Measurements from ENCODE around the gene PHF10. TPM values are rescaled to one million over a fixed set of nuclear protein-coding genes. Genes with fewer than 3 reads are reported as not detected.

PHF10 gene
- total RNA-seq, 1 donor from 2014 or later, result 62.9 TPM

- no peak for ATAC-seq
- DNase-seq, result no peak
- intact Hi-C loops (cut with micrococcal nuclease), result no loop called here
These were observed 31.8 kb downstream of the PHF10 start for GRCh38 chr6:169692516-169692915.

DNA sequence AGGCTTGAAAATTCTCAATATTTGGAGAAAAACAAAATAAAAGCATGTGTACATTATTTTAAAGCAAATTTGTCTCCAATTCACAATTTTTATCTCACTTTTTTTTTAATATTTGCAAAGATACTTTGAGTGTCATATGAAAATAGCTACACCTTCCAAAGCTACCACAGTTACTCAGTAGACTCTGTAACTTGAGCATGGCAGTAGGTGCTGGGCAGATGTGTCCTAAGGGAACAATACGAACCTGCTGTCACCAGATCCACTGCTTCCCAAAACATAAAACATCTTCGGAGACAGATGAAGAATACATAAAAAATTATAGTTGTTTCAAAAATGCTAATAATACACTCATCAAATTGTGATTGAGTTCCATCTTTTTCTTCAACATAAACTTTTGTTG lies 33.0 kb downstream of the PHF10 start:
- ATAC-seq (no peak), DNase-seq (no peak)
- intact Hi-C loops (cut with micrococcal nuclease), result no loop called here

- ATAC-seq, result no peak
- DNase-seq, result no peak
- intact Hi-C loops (cut with micrococcal nuclease), result no loop called here
These were observed 35.0 kb downstream of the PHF10 start for GRCh38 chr6:169689287-169689686.

GRCh38 chr6:169685860-169686259 lies 38.4 kb downstream of the PHF10 start:
- intact Hi-C loops (cut with micrococcal nuclease), result no loop called here
- DNase-seq, result no peak
- no peak for ATAC-seq

GRCh38 chr6:169684056-169684455 lies 40.2 kb downstream of the PHF10 start:
- intact Hi-C loops (cut with micrococcal nuclease), result no loop called here
- DNase-seq (no peak), ATAC-seq (no peak)

DNA sequence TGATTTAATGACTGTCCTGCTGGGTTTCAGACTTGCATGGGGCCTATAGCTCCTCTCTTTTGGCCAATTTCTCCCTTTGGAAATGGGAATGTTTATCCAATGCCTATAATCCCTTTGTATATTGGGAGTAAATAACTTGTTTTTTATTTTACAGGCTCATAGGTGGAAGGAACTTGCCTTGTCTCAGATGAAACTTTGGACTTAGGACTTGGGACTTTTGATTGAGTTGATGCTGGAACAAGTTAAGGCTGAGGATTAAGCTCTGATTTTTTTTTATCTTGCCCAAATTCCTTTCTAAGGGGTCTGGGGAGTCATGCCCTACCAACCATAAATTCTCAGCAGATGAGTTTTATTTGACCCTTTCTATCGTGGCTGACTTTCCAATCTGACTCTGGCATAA lies 46.0 kb downstream of the PHF10 start:
- DNase-seq (no peak), ATAC-seq (no peak)
- intact Hi-C loops (cut with micrococcal nuclease), result no loop called here

DNA sequence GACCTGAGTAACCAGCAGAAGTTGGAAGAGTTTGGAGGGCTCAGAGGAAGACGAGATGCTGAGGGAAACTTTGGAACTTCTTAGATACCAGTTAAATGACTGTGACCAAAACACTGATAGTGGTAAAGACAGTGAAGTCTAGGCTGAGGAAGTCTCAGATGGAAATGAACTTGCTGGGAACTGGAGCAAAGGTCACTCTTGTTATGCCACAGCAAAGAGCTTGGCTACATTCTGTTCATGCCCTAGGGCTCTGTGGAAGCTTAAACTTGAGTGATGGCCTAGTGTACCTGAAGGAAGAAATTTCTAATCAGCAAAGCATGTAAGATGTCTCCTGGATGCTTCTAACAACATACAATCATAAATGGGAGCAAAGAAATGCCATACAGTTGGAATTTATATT lies 47.2 kb downstream of the PHF10 start:
- DNase-seq (no peak), ATAC-seq (no peak)
- intact Hi-C loops (cut with micrococcal nuclease), result no loop called here

DNA sequence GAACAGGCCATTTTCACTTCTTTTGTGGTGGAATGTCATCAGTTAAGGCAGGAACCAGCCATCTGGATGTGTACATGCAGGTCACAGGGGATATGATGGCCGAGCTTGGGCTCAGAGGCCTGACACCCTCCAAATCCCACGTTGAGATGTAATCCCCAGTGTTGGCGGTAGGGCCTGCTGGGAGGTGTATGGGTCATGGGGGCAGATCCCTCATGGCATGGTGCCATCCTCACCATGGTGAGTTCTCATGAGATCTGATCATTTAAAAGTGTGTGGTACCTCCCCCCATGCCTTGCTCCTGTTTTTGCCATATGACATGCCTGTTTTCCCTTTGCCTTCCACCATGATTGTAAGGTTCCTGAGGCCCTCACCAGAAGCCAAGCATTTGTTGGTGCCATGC lies 49.3 kb downstream of the PHF10 start:
- DNase-seq (no peak), ATAC-seq (no peak)
- intact Hi-C loops (cut with micrococcal nuclease), result no loop called here

- intact Hi-C loops (cut with micrococcal nuclease), result no loop called here
- no peak for DNase-seq
- ATAC-seq, result no peak
These were observed 52.7 kb downstream of the PHF10 start for GRCh38 chr6:169671563-169671962.

DNA sequence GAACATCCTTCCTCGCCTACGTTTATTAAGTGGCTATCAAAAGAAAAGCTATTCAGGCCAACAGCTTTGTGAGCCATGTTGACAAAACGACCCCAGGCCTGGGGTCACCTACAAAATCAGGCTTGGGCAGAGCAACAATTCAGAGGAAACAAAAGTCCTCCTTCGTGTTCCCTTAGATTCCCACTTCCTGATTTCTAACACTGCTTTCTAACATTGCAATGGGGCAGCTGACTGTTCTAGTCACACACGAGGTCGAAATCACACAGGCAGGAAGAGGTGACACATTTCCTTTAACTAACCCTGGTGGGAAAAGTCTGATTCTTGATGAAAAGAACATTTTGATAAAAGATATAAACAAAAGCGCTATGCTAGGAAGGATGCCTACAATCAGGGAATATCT lies 54.4 kb downstream of the PHF10 start:
- no peak for DNase-seq
- peak; percentile 31 for ATAC-seq

GRCh38 chr6:169669147-169669546 lies 55.2 kb downstream of the PHF10 start:
- intact Hi-C loops (cut with micrococcal nuclease), result no loop called here
- ATAC-seq, result no peak
- no peak for DNase-seq

More for the DNA sequence above, 54.4 kb downstream of the PHF10 start:
- intact Hi-C loops (cut with micrococcal nuclease), result no loop called here

DNA sequence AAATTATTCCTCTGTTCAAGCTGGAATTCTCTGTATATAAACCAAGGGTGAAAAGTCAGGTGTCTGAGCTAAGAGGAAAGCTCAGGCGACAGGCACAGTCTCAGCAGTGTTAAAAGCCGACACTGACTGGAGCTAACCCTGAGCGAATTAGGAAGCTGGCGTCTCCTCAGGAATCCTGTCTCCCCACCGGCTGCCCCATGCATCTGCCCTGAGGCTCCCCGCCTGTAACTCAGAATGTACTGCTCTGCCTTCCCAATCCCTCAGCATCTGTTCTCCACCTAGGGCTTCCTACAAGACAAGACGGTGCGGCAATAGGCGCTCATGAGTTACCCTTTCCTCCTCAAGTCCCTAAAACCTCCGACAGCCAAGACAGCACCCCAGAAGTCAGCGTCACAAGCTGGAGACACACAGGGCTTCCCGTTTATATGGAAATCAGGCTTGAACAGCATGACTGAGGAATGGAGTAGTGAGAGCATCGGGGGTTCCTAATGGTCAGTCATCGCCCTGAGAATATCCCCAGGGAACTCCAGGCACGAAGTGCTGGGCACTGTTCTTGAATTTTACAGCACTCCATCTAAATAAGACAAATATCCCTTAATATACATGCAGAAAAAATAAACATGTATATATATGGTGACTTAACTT lies 56.0 kb downstream of the PHF10 start:
- intact Hi-C loops (cut with micrococcal nuclease), result no loop called here
- no peak for DNase-seq
- ATAC-seq, result no peak

- ATAC-seq (no peak), DNase-seq (no peak)
- intact Hi-C loops (cut with micrococcal nuclease), result no loop called here
These were observed 56.6 kb downstream of the PHF10 start for GRCh38 chr6:169667716-169668115.

- intact Hi-C loops (cut with micrococcal nuclease), result no loop called here
- ATAC-seq (no peak), DNase-seq (no peak)
These were observed 57.9 kb downstream of the PHF10 start for GRCh38 chr6:169666441-169666840.

- intact Hi-C loops (cut with micrococcal nuclease), result no loop called here
- DNase-seq (no peak), ATAC-seq (no peak)
These were observed 59.0 kb downstream of the PHF10 start for GRCh38 chr6:169665289-169665688.

- intact Hi-C loops (cut with micrococcal nuclease), result no loop called here
- ATAC-seq (no peak), DNase-seq (no peak)
These were observed 60.1 kb downstream of the PHF10 start for GRCh38 chr6:169664227-169664626.

DNA sequence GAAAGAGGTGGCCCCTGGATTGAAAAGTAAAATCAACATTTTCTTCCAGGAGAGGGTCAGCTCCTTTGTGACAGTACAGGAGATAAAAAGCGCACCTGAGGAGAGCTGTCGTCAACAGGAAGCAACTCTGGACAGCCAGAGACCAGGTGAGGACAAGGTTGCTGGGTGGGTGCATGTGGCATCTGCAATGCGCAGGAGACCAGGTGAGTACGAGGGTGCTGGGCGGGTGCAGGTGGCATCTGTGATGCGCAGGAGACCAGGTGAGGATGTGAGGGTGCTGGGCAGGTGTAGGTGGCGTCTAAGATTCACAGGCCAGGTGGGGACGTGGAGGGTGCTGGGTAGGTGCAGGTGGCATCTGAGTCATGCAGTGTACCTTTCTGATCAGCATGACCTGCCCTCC lies 60.8 kb downstream of the PHF10 start:
- intact Hi-C loops (cut with micrococcal nuclease), result no loop called here
- no peak for ATAC-seq

DNA sequence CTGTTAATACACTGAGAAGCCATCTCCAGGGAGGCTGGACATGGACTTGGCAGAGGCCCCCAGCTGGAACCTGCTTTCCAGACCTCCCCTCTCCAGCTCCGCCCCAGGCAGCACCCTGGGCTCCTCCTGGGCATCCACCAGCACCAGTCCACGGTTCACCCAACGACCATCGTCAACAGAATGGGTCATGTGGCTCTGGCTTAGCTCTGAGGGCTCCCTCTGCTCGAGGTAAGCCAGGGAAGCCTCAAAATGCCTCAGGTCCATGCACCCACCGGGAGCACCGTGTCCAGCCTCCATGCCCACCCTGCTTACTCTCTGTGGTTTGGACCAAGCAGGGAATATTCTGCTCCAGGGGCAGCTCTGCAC lies 62.9 kb downstream of the PHF10 start:
- intact Hi-C loops (cut with micrococcal nuclease), result no loop called here
- ATAC-seq (no peak), DNase-seq (no peak)

More for the DNA sequence above, 60.8 kb downstream of the PHF10 start:
- DNase-seq, result no peak

GRCh38 chr6:169660751-169661390 lies 63.4 kb downstream of the PHF10 start:
- ATAC-seq, result no peak
- intact Hi-C loops (cut with micrococcal nuclease), result no loop called here

DNA sequence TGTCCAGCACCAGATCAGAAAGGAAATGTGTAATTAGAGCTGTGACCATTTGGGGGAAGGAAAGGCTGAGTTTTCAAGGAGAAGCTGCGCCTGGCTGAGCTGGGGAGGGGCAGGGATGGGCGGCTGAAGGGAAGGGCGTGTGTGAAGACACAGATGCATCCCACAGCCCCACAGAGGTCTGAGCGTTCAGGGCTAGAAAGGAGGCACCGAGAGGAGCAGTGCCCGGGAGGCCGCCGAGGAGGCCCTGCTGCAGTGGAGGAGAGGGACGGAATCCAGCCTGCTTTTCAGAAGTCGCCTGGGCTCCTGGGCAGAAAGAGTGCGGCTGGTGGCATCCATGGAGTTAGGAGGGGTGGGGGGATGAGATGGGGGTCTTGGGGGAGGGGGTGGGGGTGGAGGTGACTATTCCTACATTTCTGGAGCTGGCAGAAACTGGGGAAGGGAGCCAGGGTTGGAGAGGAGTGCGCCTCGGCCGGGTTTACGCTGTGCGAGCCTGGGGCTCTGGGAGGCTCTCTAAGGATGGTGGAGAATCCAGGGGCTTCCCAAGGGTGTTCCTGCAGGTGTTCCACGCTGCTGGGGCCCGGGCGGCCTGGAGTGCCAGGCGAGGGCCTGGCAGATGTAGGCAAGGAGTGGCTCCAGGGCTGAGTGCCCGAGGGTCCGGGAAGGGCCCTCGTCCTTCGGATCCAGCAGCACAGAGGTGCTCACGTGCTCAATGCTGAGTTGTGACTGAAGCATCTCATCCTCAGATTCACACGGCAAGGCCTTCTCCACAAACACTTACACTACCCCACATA lies 64.3 kb downstream of the PHF10 start:
- DNase-seq, result no peak
- intact Hi-C loops (cut with micrococcal nuclease), result no loop called here
- no peak for ATAC-seq

More at GRCh38 chr6:169660751-169661390, 63.4 kb downstream of the PHF10 start:
- no peak for DNase-seq

- no peak for DNase-seq
- intact Hi-C loops (cut with micrococcal nuclease), result no loop called here
- no peak for ATAC-seq
These were observed 67.1 kb downstream of the PHF10 start for GRCh38 chr6:169657284-169657610.
